Ishikawa (cell line): ENCODE results near the gene SPSB4.

Experiments
- EGR1 ChIP-seq: IDR thresholded peaks from 2 replicates; pipeline ENCODE4 v1.6.1; 2012
- FOXM1 ChIP-seq: IDR thresholded peaks from 2 replicates; pipeline ENCODE4 v1.6.1; 2012; ENCODE audit warnings: low read depth, borderline replicate concordance
- NFIC ChIP-seq: IDR thresholded peaks from 2 replicates; pipeline ENCODE4 v1.6.1; 2012
- TAF1 ChIP-seq: IDR thresholded peaks from 2 replicates; pipeline ENCODE4 v1.6.1; 2012; ENCODE audit warnings: low read depth, mild to moderate bottlenecking
- TEAD4 ChIP-seq: IDR thresholded peaks from 2 replicates; pipeline ENCODE4 v1.6.1; 2012
- TF ChIP-seq, protein P1 (sequence below): IDR thresholded peaks from 2 replicates; pipeline ENCODE4 v1.6.1; 2012
- TF ChIP-seq, protein P2 (sequence below): IDR thresholded peaks from 2 replicates; pipeline ENCODE4 v1.6.1; 2012

DNA sequence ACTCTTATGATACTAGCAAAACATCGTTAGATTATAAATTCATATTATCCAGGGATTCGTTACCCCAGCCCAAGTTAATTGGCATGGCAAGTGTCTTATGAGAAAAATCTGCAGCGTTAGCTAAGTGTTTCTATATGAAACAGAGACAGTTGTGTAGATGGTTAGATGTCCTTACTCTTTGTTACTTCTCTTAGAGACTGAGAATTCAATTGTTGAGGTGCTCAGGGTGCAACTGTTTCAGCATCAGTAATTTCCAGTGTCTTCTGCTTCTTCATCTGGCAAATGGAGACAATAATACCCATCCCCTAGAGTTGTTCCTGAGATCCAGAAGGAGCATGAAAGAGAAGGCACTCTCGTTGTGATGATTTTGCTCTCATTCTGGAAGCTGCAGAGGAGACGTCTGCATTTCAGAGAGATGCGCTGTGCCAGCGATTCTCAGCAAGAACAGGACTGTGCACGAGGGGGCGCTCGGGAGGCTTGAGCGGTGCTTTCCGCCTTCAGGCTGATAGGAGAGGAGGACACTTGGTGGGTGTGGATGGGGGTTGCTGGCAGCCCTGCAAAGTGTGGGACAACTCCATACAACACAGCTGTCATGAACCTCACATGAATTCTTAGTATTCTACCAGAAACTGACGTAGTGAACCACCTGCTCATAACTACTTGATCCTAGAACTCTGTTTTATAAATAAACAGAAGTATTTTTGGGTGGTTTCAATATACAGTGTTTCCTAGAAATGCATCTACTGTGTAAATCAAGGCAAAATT is 39.7 kb upstream of the SPSB4 start:
- TF ChIP-seq, protein P1, sequence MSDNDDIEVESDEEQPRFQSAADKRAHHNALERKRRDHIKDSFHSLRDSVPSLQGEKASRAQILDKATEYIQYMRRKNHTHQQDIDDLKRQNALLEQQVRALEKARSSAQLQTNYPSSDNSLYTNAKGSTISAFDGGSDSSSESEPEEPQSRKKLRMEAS: no peak
- no peak for TF ChIP-seq FOXM1
- TF ChIP-seq NFIC: no peak
- no peak for TF ChIP-seq EGR1
- TF ChIP-seq, protein P2, sequence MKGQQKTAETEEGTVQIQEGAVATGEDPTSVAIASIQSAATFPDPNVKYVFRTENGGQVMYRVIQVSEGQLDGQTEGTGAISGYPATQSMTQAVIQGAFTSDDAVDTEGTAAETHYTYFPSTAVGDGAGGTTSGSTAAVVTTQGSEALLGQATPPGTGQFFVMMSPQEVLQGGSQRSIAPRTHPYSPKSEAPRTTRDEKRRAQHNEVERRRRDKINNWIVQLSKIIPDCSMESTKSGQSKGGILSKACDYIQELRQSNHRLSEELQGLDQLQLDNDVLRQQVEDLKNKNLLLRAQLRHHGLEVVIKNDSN: no peak
- TF ChIP-seq TAF1: no peak
- TF ChIP-seq TEAD4: no peak
